Sigmoid colon (tissue), 7 donors: ENCODE measurements around the gene ACTR6. TPM values are rescaled to one million over a fixed set of nuclear protein-coding genes. Genes with fewer than 3 reads are reported as not detected.
"Not testable (repeated sequence)": the region's sequence is repeated elsewhere in the genome, so short reads cannot be mapped to it uniquely, and the experiment has no call there.

Source experiments
- DNase-seq: peaks from one replicate; pipeline ENCODE4 v3.0.0-alpha.2; 2019
- H3K27ac ChIP-seq, 4 donors: fragments of 200-600 bp; sonication (generic); one replicate each; pipeline ENCODE4 v1.5.1; 2016 to 2019; ENCODE audit warnings: mild to moderate bottlenecking in 1 of 4
- H3K27me3 ChIP-seq, 3 donors: fragments of 200-600 bp; sonication (generic); one replicate each; pipeline ENCODE4 v1.5.1; 2019; ENCODE audit warnings: mild to moderate bottlenecking in 1 of 3
- H3K36me3 ChIP-seq, 4 donors: fragments of 200-600 bp; sonication (generic); one replicate each; pipeline ENCODE4 v1.5.1; 2016 to 2019
- H3K4me1 ChIP-seq, 4 donors: fragments of 200-600 bp; sonication (generic); one replicate each; pipeline ENCODE4 v1.5.1; 2017 to 2019
- H3K4me3 ChIP-seq, 4 donors: fragments of 200-600 bp; sonication (generic); one replicate each; pipeline ENCODE4 v1.5.1; 2017 to 2019; ENCODE audit warnings: mild to moderate bottlenecking in 2 of 4, moderate library complexity in 1 of 4
- H3K9me3 ChIP-seq, 4 donors: fragments of 200-600 bp in 3 of 4; sonication (generic) in 3 of 4; one replicate each; pipeline versions ENCODE4 v1.5.1 to v1.6.1; 2013 to 2019
- EP300 ChIP-seq, 4 donors: sonication (generic); formaldehyde crosslinking; IDR thresholded peaks; one replicate each; pipeline ENCODE4 v1.6.1; 2017; ENCODE audit warnings: antibody characterized with exemption in 4 of 4
- POLR2A ChIP-seq, 2 donors: fragments of 450-650 bp; IDR thresholded peaks; one replicate each; pipeline ENCODE4 v1.6.1; 2016; ENCODE audit warnings: antibody characterized with exemption in 2 of 2, mild to moderate bottlenecking in 2 of 2, moderate library complexity in 2 of 2
- POLR2AphosphoS5 ChIP-seq, 4 donors: sonication (generic); formaldehyde crosslinking; IDR thresholded peaks; one replicate each; pipeline ENCODE4 v1.6.1; 2017; ENCODE audit warnings: antibody characterized with exemption in 4 of 4
- WGBS, 2 donors: extraction: QIAGEN DNeasy Blood & Tissue Kit; methylation state at CpG; one replicate each; pipeline ENCODE4 v1.1.7; 2013; 5-methylcytosine and 5-hydroxymethylcytosine counted together
- intact Hi-C: fragments of 100-400 bp; cut with DNase I; formaldehyde crosslinking; loops from one replicate; pipeline ENCODE4 v1.15.1; 2023
- polyA plus RNA-seq, 3 donors: library from polyadenylated mRNA; stranded (reverse); fragments of 200-250 nt; gene quantifications; one replicate each; pipeline ENCODE4 v1.2.3, GENCODE V29; 2013
- total RNA-seq, 4 donors: library from RNA; depleted of rRNA; stranded (reverse); fragments of >200 nt; gene quantifications; one replicate each; pipeline ENCODE4 v1.1.0, GENCODE V29; 2016
- TF ChIP-seq, protein P1 (sequence below), 4 experiments: fragments of 450-650 bp in 3 of 4; fragments of 200-600 bp in 1 of 4; IDR thresholded peaks; one replicate each; pipeline ENCODE4 v1.5.1; 2016 to 2019; ENCODE audit warnings: antibody characterized with exemption in 4 of 4, mild to moderate bottlenecking in 3 of 4, moderate library complexity in 2 of 4
- donor health status: healthy with polysubstance abuse.
- donor health status: Bipolar disorder and iron deficiency.
- donor health status: healthy.

Gene ACTR6
- total and polyA plus RNA-seq, 7 donors: 9.1 to 37.5 (median 24.2) TPM

DNA sequence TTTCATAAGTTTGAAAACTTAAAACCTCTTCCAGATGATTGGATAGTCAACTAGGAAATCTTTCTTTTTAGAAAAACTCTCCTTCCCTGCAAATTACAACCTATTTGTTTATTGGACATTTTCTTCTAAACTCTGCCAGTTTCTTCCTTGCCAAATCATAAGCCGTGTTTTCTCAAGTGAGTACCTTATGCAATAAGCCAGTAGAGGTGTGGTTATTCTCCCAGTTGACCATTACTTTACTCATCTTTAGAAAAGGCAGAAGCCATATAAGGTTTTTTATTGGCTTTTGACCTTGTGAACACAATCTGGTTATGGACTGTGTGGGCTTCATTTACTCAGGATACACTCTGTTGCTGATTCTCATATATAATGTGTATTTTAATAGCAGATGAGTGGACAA is 14.6 kb downstream of the ACTR6 start:
- no peaks in the 10 kb centered on the region for H3K27me3 ChIP-seq
- peaks cover 7 to 94% (median 19%) of the 10 kb centered on the region in 4 donors for H3K36me3 ChIP-seq
- no peak overlapping the region for H3K4me3 ChIP-seq
- H3K9me3 ChIP-seq: no peaks in the 10 kb centered on the region
- TF ChIP-seq, protein P1, sequence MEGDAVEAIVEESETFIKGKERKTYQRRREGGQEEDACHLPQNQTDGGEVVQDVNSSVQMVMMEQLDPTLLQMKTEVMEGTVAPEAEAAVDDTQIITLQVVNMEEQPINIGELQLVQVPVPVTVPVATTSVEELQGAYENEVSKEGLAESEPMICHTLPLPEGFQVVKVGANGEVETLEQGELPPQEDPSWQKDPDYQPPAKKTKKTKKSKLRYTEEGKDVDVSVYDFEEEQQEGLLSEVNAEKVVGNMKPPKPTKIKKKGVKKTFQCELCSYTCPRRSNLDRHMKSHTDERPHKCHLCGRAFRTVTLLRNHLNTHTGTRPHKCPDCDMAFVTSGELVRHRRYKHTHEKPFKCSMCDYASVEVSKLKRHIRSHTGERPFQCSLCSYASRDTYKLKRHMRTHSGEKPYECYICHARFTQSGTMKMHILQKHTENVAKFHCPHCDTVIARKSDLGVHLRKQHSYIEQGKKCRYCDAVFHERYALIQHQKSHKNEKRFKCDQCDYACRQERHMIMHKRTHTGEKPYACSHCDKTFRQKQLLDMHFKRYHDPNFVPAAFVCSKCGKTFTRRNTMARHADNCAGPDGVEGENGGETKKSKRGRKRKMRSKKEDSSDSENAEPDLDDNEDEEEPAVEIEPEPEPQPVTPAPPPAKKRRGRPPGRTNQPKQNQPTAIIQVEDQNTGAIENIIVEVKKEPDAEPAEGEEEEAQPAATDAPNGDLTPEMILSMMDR (IDR thresholded peaks at IDR 0.05): no peak
- TF ChIP-seq POLR2AphosphoS5 (IDR thresholded peaks at IDR 0.05) (no peak), POLR2A (IDR thresholded peaks at IDR 0.05) (no peak), EP300 (IDR thresholded peaks at IDR 0.05) (no peak)
- no peaks in the 10 kb centered on the region for H3K4me1 ChIP-seq
- no peak for DNase-seq
- intact Hi-C loops: no loop called here
- H3K27ac ChIP-seq: no peak overlapping the region
- 29 to 67% methylated on average over 1 of the region's 1 CpG for WGBS, 2 donors

DNA sequence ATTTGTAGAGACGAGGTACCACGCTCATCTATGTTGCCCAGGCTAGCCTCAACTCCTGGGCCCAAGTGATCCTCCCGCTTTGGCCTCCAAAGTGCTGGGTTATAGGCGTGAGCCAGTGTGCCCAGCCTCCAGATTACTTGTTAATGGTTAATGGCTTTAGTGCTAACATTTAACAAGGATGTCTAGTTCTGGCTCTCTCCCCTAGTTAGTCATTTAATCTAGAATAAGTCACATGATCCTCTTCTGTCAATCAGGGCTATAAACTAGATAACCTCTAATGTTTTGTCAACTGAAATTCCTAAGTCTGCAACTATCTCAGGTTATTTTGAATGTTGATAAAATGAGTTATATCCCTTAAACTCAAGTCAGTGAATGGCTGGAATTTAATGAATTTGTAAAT is 15.7 kb downstream of the ACTR6 start:
- WGBS, 2 donors: 79 to 92% methylated on average over 4 of the region's 4 CpGs
- no peaks in the 10 kb centered on the region for H3K9me3 ChIP-seq
- no peak overlapping the region for H3K27ac ChIP-seq
- DNase-seq: no peak
- no peak overlapping the region for H3K4me3 ChIP-seq
- intact Hi-C loops: no loop called here
- TF ChIP-seq POLR2A (IDR thresholded peaks at IDR 0.05) (no peak), EP300 (IDR thresholded peaks at IDR 0.05) (no peak), POLR2AphosphoS5 (IDR thresholded peaks at IDR 0.05) (no peak)
- TF ChIP-seq, protein P1 (IDR thresholded peaks at IDR 0.05): no peak
- peaks cover 10 to 94% (median 17%) of the 10 kb centered on the region in 4 donors for H3K36me3 ChIP-seq
- H3K27me3 ChIP-seq: no peaks in the 10 kb centered on the region
- H3K4me1 ChIP-seq: no peaks in the 10 kb centered on the region

DNA sequence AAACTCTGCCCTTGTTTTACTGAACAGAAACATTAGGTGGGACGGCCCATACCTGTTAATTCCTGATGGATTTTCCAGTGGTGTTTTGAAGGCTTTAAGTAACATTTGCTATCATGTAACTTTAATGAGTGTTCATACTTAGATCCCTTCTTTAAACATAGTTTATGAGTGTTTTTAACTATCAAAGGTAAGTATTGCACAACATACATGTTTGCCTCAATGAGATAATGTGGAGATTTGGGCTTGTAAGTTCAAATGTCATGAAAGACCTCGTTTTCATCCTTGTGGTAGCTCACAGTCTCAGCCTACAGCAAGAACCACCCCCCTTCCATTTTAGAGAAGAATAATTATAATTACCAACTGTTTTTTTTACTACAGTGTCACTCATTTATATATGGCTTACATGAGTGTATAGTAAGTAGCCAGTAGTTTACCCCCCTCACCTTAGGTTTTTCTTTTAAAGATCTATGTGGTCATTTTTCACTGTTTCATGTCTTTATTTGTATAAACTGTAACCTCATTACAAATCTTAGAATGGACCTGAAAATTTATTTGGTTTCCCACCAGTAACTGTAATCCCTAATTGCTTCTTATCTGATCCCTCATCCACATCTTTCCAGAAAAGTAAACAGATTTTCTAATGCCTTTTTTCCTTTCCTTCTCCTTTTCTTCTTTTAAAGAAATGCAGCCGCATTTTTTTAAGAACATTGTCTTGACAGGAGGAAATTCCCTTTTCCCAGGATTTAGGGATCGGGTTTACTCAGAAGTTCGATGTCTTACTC is 18.9 kb downstream of the ACTR6 start:
- no peak overlapping the region for H3K4me3 ChIP-seq
- intact Hi-C loops: no loop called here
- no peak for TF ChIP-seq EP300 (IDR thresholded peaks at IDR 0.05)
- TF ChIP-seq, protein P1 (IDR thresholded peaks at IDR 0.05): no peak
- TF ChIP-seq POLR2A (IDR thresholded peaks at IDR 0.05): no peak
- no peak for TF ChIP-seq POLR2AphosphoS5 (IDR thresholded peaks at IDR 0.05)
- no peak overlapping the region for H3K27ac ChIP-seq
- no peaks in the 10 kb centered on the region for H3K9me3 ChIP-seq
- H3K4me1 ChIP-seq: no peaks in the 10 kb centered on the region
- 79 to 84% methylated on average over 5 of the region's 5 CpGs for WGBS, 2 donors
- no peak for DNase-seq
- H3K27me3 ChIP-seq: no peaks in the 10 kb centered on the region
- peaks cover 12 to 93% (median 21%) of the 10 kb centered on the region in 4 donors for H3K36me3 ChIP-seq

DNA sequence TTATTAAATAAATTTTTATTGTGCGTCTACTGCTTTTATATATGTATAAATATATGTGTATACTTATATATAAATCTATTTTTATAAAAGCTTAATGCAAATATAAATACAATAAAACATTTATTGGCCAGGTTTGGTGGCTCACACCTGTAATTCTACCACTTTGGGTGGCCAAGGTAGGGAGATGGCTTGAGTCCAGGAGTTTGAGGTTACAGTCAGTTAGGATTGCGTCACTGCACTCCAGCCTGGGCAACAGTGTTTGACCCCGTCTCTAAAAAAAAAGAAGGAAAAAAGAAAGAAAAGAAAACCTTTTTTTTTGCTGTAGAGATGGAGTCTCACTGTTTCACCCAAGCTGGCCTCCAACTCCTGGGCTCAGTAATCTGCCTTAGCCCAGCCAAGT is 20.9 kb downstream of the ACTR6 start:
- TF ChIP-seq, protein P1 (IDR thresholded peaks at IDR 0.05): no peak
- TF ChIP-seq POLR2A (IDR thresholded peaks at IDR 0.05): no peak
- TF ChIP-seq POLR2AphosphoS5 (IDR thresholded peaks at IDR 0.05): no peak
- TF ChIP-seq EP300 (IDR thresholded peaks at IDR 0.05): no peak
- Histone ChIP-seq H3K27ac (no peak overlapping the region), H3K9me3 (no peaks in the 10 kb centered on the region), H3K4me1 (no peaks in the 10 kb centered on the region), H3K4me3 (no peak overlapping the region), H3K36me3 (peaks cover 12 to 91% (median 21%) of the 10 kb centered on the region in 4 donors), H3K27me3 (no peaks in the 10 kb centered on the region)
- no peak for DNase-seq
- 24 to 75% methylated on average over 3 of the region's 3 CpGs for WGBS, 2 donors
- intact Hi-C loops: no loop called here

DNA sequence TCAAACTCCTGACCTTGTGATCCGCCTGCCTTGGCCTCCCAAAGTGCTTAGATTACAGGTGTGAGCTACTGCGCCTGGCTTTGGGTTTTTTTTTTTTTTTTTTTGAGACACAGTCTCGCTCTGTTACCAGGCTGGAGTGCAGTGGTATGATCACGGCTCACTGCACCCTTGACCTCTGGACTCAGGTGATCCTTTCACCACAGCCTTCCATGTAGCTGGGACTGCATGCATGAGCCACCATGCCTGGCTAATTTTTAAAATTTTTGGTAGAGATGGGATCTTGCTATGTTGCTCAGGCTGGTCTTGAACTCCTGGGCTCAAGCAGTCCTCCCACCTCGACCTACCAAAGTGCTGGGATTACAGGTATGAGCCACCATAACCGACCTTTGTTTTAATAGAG is 21.6 kb downstream of the ACTR6 start:
- H3K4me3 ChIP-seq, H3K27me3 ChIP-seq, intact Hi-C loops, H3K4me1 ChIP-seq, H3K9me3 ChIP-seq, DNase-seq, H3K27ac ChIP-seq: not testable (repeated sequence)
- 89 to 94% methylated on average over 6 of the region's 6 CpGs for WGBS, 2 donors
- peaks cover 12 to 85% (median 21%) of the 10 kb centered on the region in 4 donors for H3K36me3 ChIP-seq
